Urinary bladder (tissue), 4 donors: ENCODE measurements around the gene SPEF1. TPM values are rescaled to one million over a fixed set of nuclear protein-coding genes. Genes with fewer than 3 reads are reported as not detected.

Experiments used
- DNase-seq: peaks from one replicate; pipeline ENCODE4 v3.0.0-alpha.2; 2015; ENCODE audit errors: extremely low spot score
- H3K27ac ChIP-seq: one replicate; pipeline ENCODE4 v1.5.1; 2013; ENCODE audit warnings: low read depth, mild to moderate bottlenecking, moderate library complexity
- H3K36me3 ChIP-seq: one replicate; pipeline ENCODE4 v1.6.1; 2013; ENCODE audit warnings: mild to moderate bottlenecking, moderate library complexity; ENCODE audit not compliant: insufficient read depth
- H3K4me1 ChIP-seq: one replicate; pipeline ENCODE4 v1.6.1; 2013; ENCODE audit warnings: mild to moderate bottlenecking, moderate library complexity; ENCODE audit not compliant: insufficient read depth
- H3K4me3 ChIP-seq: one replicate; pipeline ENCODE4 v1.5.1; 2013; ENCODE audit warnings: low read depth, low read length
- WGBS: extraction: QIAGEN DNeasy Blood & Tissue Kit; methylation state at CpG from one replicate; pipeline ENCODE4 v1.1.7; 2013; 5-methylcytosine and 5-hydroxymethylcytosine counted together
- polyA plus RNA-seq: library from polyadenylated mRNA; stranded (reverse); fragments of 200-250 nt; gene quantifications from one replicate; pipeline ENCODE4 v1.2.3, GENCODE V29; 2013
- total RNA-seq: library from RNA; depleted of rRNA; stranded (reverse); fragments of >200 nt; gene quantifications from one replicate; pipeline ENCODE4 v1.2.3, GENCODE V29; 2014
- donor health status: healthy with polysubstance abuse.
- donor health status: healthy.

Gene SPEF1
- total and polyA plus RNA-seq, 2 donors: 0.16 TPM; not detected in 1

- Histone ChIP-seq H3K4me1 (no peaks in the 10 kb centered on the region), H3K4me3 (no peak overlapping the region), H3K27ac (no peak overlapping the region), H3K36me3 (no peaks in the 10 kb centered on the region)
- 92% methylated on average over 11 of the region's 11 CpGs for WGBS
- DNase-seq: no peak
Measured at GRCh38 chr20:3759884-3760283, 21.4 kb downstream of the SPEF1 start.

DNA sequence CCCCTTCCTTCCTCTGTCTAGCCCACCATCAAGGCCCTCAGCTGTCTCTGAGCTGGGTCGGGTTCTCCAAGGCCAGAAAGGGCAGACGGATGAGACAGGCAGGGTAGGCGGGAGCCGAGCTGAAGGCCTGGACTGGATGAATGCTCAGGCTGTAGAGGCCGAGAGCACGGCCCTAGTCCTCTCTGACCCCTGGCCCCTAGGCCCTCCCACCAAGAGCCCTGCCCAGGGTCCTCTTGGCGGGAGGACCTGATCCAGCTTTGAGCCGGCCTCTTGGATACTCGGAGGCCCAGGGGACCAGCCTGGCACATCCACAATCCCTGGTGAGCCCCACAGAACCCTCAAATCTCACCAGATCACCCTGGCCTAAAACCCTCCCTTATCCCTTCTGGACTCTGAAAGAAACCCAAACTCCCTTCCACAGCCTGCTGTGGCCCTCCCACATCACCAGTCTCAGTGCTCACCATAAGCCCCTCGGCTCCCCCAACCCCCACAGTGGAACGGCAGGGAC is 21.9 kb downstream of the SPEF1 start:
- H3K4me1 ChIP-seq: no peaks in the 10 kb centered on the region
- H3K4me3 ChIP-seq: no peak overlapping the region
- WGBS: 80% methylated on average over 11 of the region's 11 CpGs
- no peak overlapping the region for H3K27ac ChIP-seq
- DNase-seq: no peak
- H3K36me3 ChIP-seq: no peaks in the 10 kb centered on the region

DNA sequence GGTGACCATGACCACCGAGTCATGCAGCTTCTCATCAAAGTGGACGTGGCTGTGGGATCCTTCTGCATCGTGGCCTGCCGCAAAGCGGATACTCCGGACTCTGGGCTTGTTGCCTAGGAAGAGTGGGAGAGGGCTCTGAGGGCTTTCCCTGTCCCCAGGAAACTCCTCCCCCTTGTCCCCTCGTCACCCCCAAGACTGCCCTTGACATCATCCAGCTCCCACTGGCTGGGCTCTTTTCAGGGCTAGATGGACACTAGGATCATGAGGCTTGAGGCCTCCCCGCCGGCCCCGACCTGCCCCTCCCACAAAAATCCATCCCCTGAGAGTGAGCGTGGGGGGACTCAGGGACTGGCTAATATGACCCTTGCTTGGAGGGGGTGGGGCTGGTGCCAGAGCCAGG is 22.7 kb downstream of the SPEF1 start:
- no peak overlapping the region for H3K4me3 ChIP-seq
- no peaks in the 10 kb centered on the region for H3K36me3 ChIP-seq
- no peak overlapping the region for H3K27ac ChIP-seq
- DNase-seq: no peak
- H3K4me1 ChIP-seq: no peaks in the 10 kb centered on the region
- WGBS: 84% methylated on average over 11 of the region's 11 CpGs

DNA sequence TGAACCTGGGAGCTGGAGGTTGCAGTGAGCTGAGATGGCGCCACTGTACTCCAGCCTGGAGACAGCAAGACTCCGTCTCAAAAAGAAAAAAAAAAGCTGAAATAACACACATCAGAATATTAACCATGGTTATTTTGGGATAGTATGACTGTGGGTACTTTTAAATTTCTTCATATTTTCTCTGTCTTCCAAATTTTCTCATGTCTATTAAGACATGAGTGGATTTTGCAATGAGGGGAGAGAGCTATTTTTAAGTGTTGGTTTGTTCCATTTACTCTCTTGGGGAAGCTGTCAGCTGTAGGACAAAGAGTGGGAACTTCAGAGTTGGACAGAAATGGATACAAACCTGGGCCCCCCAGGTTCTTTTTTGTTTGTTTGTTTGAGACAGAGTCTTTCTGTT is 24.0 kb downstream of the SPEF1 start:
- WGBS: 90% methylated on average over 2 of the region's 2 CpGs

DNA sequence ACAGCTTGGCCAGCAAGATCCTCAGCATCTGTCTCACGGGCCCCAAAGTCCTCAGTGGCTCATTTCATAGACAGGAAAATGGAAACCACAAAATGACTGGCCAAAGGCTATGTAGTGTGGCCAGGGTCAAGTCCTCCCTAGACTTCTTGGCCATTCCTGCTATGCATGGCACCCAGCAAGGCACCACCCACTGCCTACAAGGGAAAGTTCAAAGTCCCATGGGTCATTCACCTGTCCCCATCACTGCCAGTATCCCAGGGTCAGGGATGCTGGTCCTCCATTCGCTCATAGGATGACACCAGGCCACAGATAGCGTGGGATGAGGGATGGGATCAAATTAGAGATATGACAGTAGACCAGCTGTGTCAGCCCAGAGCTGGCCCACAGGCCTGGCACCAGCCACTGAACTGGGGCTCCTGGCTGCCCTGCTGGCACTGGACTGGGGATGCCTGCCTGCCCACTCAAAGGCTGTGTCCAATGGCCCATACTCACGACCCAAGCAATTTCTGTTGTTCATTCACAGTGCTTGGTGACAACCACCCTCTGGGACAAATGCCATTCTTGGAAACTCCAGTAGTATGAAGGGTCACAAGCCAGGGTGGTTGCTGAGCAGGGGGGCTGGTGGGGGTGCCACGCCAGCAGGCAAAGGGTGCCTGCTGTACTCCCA is 25.3 kb downstream of the SPEF1 start:
- H3K4me1 ChIP-seq: no peaks in the 10 kb centered on the region
- no peaks in the 10 kb centered on the region for H3K36me3 ChIP-seq
- DNase-seq: no peak
- no peak overlapping the region for H3K27ac ChIP-seq
- 70% methylated on average over 5 of the region's 5 CpGs for WGBS
- no peak overlapping the region for H3K4me3 ChIP-seq

More for the DNA sequence above, 24.0 kb downstream of the SPEF1 start:
- Histone ChIP-seq H3K4me1 (no peaks in the 10 kb centered on the region), H3K4me3 (no peak overlapping the region), H3K36me3 (no peaks in the 10 kb centered on the region), H3K27ac (no peak overlapping the region)
- no peak for DNase-seq

DNA sequence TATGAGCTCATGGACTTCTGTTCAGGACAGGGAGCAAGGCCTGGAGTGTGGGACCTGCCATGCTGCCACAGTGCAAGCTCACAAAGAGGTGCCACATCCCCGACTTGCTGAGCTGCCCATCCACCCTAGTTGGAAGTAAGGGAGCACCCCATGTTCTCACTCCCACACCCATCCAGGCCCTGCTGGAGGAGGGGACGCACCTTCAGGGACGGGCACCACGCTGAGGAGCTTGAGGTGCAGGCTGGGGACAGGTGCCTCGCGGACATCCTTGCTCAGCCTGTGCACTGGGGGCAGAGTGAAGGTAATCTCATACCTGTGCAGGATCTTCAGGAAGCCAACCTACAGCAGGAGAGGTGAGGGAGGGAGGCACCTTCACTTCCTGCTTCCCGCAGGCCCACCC is 26.0 kb downstream of the SPEF1 start:
- 83% methylated on average over 7 of the region's 7 CpGs for WGBS
- Histone ChIP-seq H3K4me3 (no peak overlapping the region), H3K27ac (no peak overlapping the region), H3K4me1 (no peaks in the 10 kb centered on the region), H3K36me3 (no peaks in the 10 kb centered on the region)
- no peak for DNase-seq

GRCh38 chr20:3754276-3754630 is 27.0 kb downstream of the SPEF1 start:
- Histone ChIP-seq H3K4me3 (no peak overlapping the region), H3K36me3 (no peaks in the 10 kb centered on the region), H3K4me1 (no peaks in the 10 kb centered on the region), H3K27ac (no peak overlapping the region)
- DNase-seq: no peak
- WGBS: 91% methylated on average over 16 of the region's 16 CpGs

DNA sequence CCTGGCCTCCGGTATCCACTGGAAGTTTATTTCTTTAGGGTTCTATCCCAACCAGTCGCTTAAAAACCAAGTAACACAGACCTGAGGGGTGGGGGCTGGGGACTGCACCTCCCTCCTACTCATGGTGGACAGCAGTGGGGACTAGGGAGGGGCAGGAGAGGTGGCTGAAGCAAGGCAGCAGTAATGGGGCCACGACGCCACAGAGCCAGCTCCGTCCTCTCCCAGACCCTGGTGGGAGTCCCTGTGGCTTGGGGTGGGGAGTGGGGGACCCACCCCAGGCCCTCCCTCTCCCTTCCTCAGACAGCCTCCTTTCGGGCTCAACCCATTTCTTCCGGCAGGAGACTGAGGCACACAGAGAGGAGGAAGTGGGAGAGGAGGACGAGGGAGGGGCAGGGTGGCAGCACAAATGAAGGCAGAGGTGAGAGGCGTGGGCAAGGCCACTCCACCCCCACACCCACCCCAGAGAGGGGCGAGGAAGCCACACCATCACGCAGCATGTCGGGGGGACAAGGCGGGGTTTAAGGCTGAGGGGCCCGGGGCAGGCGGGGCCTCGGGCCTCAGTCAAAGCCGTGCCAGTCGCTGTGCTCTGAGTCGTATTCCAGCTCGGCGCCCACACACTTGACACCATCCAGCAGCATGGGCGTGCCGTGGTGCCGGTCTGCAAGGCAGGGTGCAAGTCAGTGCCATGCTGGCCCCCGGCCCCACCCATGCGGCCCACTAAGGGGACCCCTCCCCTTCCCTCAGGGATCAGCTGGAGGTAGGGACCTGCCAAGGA is 27.6 kb downstream of the SPEF1 start:
- Histone ChIP-seq H3K4me3 (no peak overlapping the region), H3K27ac (no peak overlapping the region), H3K36me3 (no peaks in the 10 kb centered on the region), H3K4me1 (no peaks in the 10 kb centered on the region)
- WGBS: 82% methylated on average over 26 of the region's 26 CpGs
- DNase-seq: no peak

GRCh38 chr20:3753098-3753497 is 28.1 kb downstream of the SPEF1 start:
- H3K27ac ChIP-seq: no peak overlapping the region
- WGBS: 38% methylated on average over 4 of the region's 4 CpGs
- no peak overlapping the region for H3K4me3 ChIP-seq
- no peaks in the 10 kb centered on the region for H3K36me3 ChIP-seq
- H3K4me1 ChIP-seq: no peaks in the 10 kb centered on the region
- DNase-seq: no peak

DNA sequence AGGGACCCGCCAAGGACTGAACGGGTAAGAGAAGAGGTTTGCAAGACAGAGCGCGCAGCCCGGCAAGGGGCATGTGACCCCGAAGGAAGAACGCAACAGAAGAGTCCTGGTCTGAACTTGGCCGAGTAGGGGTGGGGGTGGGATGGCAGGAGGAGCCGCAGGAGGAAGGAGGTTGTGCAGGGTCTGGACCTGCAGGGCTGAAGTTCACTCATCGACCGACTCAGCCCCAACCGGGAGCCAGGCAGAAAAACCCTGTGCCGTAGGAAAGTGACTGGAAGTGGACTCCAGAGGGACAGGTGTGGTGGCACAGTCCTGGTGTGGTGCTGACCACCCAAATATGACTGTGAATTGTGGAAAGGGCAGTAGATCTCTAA is 28.9 kb downstream of the SPEF1 start:
- DNase-seq: no peak
- no peaks in the 10 kb centered on the region for H3K36me3 ChIP-seq
- no peak overlapping the region for H3K27ac ChIP-seq
- 54% methylated on average over 13 of the region's 13 CpGs for WGBS
- peak overlapping the region; percentile 19 for H3K4me3 ChIP-seq
- no peaks in the 10 kb centered on the region for H3K4me1 ChIP-seq

- no peak for DNase-seq
- Histone ChIP-seq H3K36me3 (no peaks in the 10 kb centered on the region), H3K27ac (no peak overlapping the region), H3K4me3 (peak overlapping the region; percentile 19), H3K4me1 (no peaks in the 10 kb centered on the region)
- 45% methylated on average over 95 of the region's 95 CpGs for WGBS
Measured at GRCh38 chr20:3751675-3752385, 29.4 kb downstream of the SPEF1 start.

DNA sequence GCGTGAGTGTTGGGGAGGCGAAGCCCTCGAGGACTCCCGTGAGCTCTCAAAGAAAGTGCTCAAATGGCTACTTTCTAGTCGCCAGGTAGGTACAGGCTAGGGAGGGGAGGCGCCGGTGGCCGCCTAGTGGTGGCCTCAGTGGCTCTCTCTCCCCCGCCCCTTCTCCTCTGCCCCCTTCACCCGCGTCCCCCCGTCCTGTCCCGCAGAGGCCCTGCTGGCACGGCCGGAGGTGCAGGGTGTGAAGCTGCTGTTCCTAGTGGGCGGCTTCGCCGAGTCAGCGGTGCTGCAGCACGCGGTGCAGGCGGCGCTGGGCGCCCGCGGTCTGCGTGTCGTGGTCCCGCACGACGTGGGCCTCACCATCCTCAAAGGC is 30.0 kb downstream of the SPEF1 start:
- WGBS: 84% methylated on average over 31 of the region's 31 CpGs
- Histone ChIP-seq H3K27ac (no peak overlapping the region), H3K36me3 (no peaks in the 10 kb centered on the region), H3K4me1 (no peaks in the 10 kb centered on the region), H3K4me3 (no peak overlapping the region)
- no peak for DNase-seq

GRCh38 chr20:3749689-3750531 is 31.3 kb downstream of the SPEF1 start:
- no peak for DNase-seq
- Histone ChIP-seq H3K4me1 (no peaks in the 10 kb centered on the region), H3K27ac (no peak overlapping the region), H3K4me3 (no peak overlapping the region), H3K36me3 (no peaks in the 10 kb centered on the region)
- WGBS: 63% methylated on average over 72 of the region's 72 CpGs
